ENCODE data around the gene MOCOS.

MOCOS gene

DNA sequence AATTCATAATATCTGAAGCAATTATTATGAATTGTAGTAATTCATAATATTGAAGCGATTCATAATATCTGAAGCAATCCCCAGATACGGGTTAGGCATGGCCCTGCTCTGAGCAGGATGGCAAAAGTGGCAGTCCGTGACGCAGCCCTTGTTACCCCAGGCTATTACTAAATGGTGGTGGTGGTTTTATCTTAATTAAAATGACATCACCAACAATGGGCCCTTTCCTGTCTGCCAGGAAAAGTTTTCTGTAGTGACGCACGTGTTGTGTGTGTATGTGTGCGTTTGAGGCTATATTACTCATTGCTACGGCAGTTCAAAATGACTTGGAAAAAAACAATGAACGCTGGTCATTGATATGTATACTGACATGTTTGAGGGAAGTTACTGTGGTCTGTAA, 10.6 kb upstream of the MOCOS start:
- Histone ChIP-seq H3K4me3 (ENCODE audit: low read depth, low read length, poor library complexity, severe bottlenecking) (no peak overlapping the region), H3K9ac (ENCODE audit: low read length) (no peak overlapping the region), H3K4me2 (ENCODE audit: low read length) (no peak overlapping the region), H3F3A (ENCODE audit: insufficient read depth, low read length) (no peaks in the 10 kb centered on the region; the same call in 1 of the 2 replicates), H3K36me3 (ENCODE audit: insufficient read depth, low read length) (peaks cover 58% of the 10 kb centered on the region), H3K9me3 (ENCODE audit: low read length) (no peaks in the 10 kb centered on the region), H3K27ac (ENCODE audit: low read depth, low read length, poor library complexity, severe bottlenecking) (no peak overlapping the region), H4K20me1 (ENCODE audit: insufficient read depth, low read length) (no peaks in the 10 kb centered on the region), H3K79me2 (ENCODE audit: insufficient read depth, low read length) (no peaks in the 10 kb centered on the region), H3K4me1 (ENCODE audit: insufficient read depth, low read length, severe bottlenecking) (no peaks in the 10 kb centered on the region), H2AFZ (ENCODE audit: low read length) (no peak overlapping the region), H3K27me3 (ENCODE audit: insufficient read depth, low read length) (no peaks in the 10 kb centered on the region), H3K9me2 (ENCODE audit: low read depth, low read length) (no peaks in the 10 kb centered on the region)
- no peak for TF ChIP-seq EZH2 (IDR thresholded peaks at IDR 0.05; ENCODE audit: borderline replicate concordance, low read length)
- TF ChIP-seq, protein P1, sequence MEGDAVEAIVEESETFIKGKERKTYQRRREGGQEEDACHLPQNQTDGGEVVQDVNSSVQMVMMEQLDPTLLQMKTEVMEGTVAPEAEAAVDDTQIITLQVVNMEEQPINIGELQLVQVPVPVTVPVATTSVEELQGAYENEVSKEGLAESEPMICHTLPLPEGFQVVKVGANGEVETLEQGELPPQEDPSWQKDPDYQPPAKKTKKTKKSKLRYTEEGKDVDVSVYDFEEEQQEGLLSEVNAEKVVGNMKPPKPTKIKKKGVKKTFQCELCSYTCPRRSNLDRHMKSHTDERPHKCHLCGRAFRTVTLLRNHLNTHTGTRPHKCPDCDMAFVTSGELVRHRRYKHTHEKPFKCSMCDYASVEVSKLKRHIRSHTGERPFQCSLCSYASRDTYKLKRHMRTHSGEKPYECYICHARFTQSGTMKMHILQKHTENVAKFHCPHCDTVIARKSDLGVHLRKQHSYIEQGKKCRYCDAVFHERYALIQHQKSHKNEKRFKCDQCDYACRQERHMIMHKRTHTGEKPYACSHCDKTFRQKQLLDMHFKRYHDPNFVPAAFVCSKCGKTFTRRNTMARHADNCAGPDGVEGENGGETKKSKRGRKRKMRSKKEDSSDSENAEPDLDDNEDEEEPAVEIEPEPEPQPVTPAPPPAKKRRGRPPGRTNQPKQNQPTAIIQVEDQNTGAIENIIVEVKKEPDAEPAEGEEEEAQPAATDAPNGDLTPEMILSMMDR (IDR thresholded peaks at IDR 0.05; ENCODE audit: low read length), result no peak

DNA sequence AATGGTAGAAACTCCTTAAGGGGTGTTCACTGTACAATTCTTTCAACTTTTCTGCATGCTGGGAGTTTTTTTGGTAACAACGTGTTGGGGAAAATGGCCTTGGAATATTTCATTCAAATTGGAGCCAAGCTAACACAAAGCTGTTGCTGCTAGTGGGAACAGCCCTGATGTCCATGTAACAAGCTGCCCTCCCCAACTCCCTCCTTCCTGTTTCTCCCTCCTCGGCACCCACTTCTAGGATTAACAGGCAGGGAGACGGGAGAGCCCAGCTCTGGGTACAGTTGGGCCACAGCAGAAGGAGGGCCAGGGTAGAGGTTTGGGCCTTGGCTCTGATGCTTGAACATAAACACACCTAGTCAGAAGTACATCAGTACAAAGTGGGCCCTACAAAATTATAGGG, 9.4 kb upstream of the MOCOS start:
- H3F3A ChIP-seq (ENCODE audit: insufficient read depth, low read length), result no peaks in the 10 kb centered on the region; the same call in 1 of the 2 replicates
- H4K20me1 ChIP-seq (ENCODE audit: insufficient read depth, low read length), result no peaks in the 10 kb centered on the region
- TF ChIP-seq, protein P1 (IDR thresholded peaks at IDR 0.05; ENCODE audit: low read length), result no peak
- TF ChIP-seq EZH2 (IDR thresholded peaks at IDR 0.05; ENCODE audit: borderline replicate concordance, low read length), result no peak
- no peak overlapping the region for H3K9ac ChIP-seq (ENCODE audit: low read length)
- H2AFZ ChIP-seq (ENCODE audit: low read length), result no peak overlapping the region
- no peak overlapping the region for H3K27ac ChIP-seq (ENCODE audit: low read depth, low read length, poor library complexity, severe bottlenecking)
- no peaks in the 10 kb centered on the region for H3K9me2 ChIP-seq (ENCODE audit: low read depth, low read length)
- H3K79me2 ChIP-seq (ENCODE audit: insufficient read depth, low read length), result no peaks in the 10 kb centered on the region
- H3K4me3 ChIP-seq (ENCODE audit: low read depth, low read length, poor library complexity, severe bottlenecking), result no peak overlapping the region
- no peak overlapping the region for H3K4me2 ChIP-seq (ENCODE audit: low read length)
- H3K4me1 ChIP-seq (ENCODE audit: insufficient read depth, low read length, severe bottlenecking), result no peaks in the 10 kb centered on the region
- peaks cover 46% of the 10 kb centered on the region for H3K36me3 ChIP-seq (ENCODE audit: insufficient read depth, low read length)
- no peaks in the 10 kb centered on the region for H3K9me3 ChIP-seq (ENCODE audit: low read length)
- H3K27me3 ChIP-seq (ENCODE audit: insufficient read depth, low read length), result no peaks in the 10 kb centered on the region

DNA sequence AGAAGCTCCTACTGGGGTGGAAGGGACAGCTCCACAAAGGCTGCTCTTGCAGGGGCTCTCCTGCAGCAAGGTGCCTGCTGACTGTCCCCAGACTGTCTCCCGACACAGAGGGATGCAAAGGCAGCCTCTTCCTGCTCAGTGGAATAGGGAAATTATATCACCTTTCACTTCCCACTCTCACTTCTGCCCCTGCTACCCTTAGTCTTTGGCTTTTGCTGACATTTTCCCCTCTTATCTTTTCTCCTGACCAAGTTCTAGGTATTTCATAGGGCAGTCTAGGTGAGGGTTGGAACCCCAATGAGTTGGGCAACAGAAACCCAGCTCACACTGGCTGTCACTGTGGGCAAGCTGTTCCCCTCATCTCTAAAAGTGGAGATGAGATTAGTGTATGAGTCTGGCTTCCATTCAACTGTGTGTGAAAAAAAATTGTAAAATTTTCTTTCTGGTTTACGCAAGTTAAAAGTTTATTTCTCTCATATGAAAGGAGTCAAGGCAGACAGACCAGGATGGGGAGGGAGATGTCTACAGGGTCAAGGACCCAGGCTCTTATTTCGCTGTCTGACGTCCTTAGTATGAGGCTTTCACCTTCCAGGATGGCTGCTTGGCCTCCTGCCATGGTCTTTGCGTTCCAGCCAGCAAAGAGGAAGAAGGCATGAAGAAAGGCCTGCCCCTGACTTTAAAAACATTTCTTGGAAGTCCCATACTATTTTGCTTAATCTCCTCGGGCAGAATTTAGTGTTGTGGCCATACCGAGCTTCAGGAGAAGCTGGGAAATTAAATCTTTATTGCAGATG, 7.5 kb upstream of the MOCOS start:
- no peaks in the 10 kb centered on the region; the same call in 1 of the 2 replicates for H3F3A ChIP-seq (ENCODE audit: insufficient read depth, low read length)
- no peak overlapping the region for H3K4me2 ChIP-seq (ENCODE audit: low read length)
- no peak overlapping the region for H3K27ac ChIP-seq (ENCODE audit: low read depth, low read length, poor library complexity, severe bottlenecking)
- no peaks in the 10 kb centered on the region for H3K4me1 ChIP-seq (ENCODE audit: insufficient read depth, low read length, severe bottlenecking)
- no peaks in the 10 kb centered on the region for H3K79me2 ChIP-seq (ENCODE audit: insufficient read depth, low read length)
- H2AFZ ChIP-seq (ENCODE audit: low read length), result no peak overlapping the region
- peaks cover 31% of the 10 kb centered on the region for H3K36me3 ChIP-seq (ENCODE audit: insufficient read depth, low read length)
- no peak for TF ChIP-seq EZH2 (IDR thresholded peaks at IDR 0.05; ENCODE audit: borderline replicate concordance, low read length)
- TF ChIP-seq, protein P1 (IDR thresholded peaks at IDR 0.05; ENCODE audit: low read length), result no peak
- no peaks in the 10 kb centered on the region for H4K20me1 ChIP-seq (ENCODE audit: insufficient read depth, low read length)
- no peak overlapping the region for H3K4me3 ChIP-seq (ENCODE audit: low read depth, low read length, poor library complexity, severe bottlenecking)
- no peaks in the 10 kb centered on the region for H3K27me3 ChIP-seq (ENCODE audit: insufficient read depth, low read length)
- no peaks in the 10 kb centered on the region for H3K9me3 ChIP-seq (ENCODE audit: low read length)
- no peak overlapping the region for H3K9ac ChIP-seq (ENCODE audit: low read length)
- no peaks in the 10 kb centered on the region for H3K9me2 ChIP-seq (ENCODE audit: low read depth, low read length)

Data from OCI-LY1 (cell line).